Panc1 (cell line): ENCODE data around the gene GPR135. TPM values are rescaled to one million over a fixed set of nuclear protein-coding genes. Genes with fewer than 3 reads are reported as not detected.

ENCODE experiments used
- ATAC-seq: fragments of 200-7000 bp; cut with Tn5 transposase; 2 replicates; pipeline ENCODE4 v1.9.1; 2020; ENCODE audit warnings: mild to moderate bottlenecking, moderate library complexity
- BruUV-seq: library from RNA; stranded (reverse); fragments of 400-500 nt; replicated peaks from 2 replicates; lab custom pipeline; 2021; lab: Mats Ljungman, UMichigan
- CTCF ChIA-PET: fragments of 300-600 bp; sonication (Branson Sonifier 250); formaldehyde crosslinking; loops from one replicate; lab custom pipeline; 2022; ENCODE audit warnings: antibody characterized with exemption; lab: Charles Lee
- POLR2A ChIA-PET: fragments of 300-600 bp; sonication (Branson Sonifier 250); formaldehyde crosslinking; loops from one replicate; lab custom pipeline; 2022; ENCODE audit warnings: antibody characterized with exemption; lab: Charles Lee
- DNase-seq: peaks from one replicate; pipeline ENCODE4 v3.0.0-alpha.2; 2010; ENCODE audit warnings: low read depth, low spot score
- H3K27ac ChIP-seq: 2 replicates; pipeline ENCODE4 v1.5.1; 2011; ENCODE audit warnings: mild to moderate bottlenecking, low read length, inconsistent platforms
- H3K27me3 ChIP-seq: fragments of 200-500 bp; sonication (Bioruptor generic); 2 replicates; pipeline ENCODE4 v1.6.0; 2014; ENCODE audit warnings: low read length, inconsistent platforms; ENCODE audit not compliant: control insufficient read depth, insufficient read depth
- H3K36me3 ChIP-seq: fragments of 200-500 bp; sonication (Bioruptor generic); 2 replicates; pipeline ENCODE4 v1.5.1; 2014; ENCODE audit warnings: inconsistent platforms, mild to moderate bottlenecking, low read length, moderate library complexity; ENCODE audit not compliant: control insufficient read depth, insufficient read depth
- H3K4me1 ChIP-seq: 2 replicates; pipeline ENCODE4 v1.5.1; 2011; ENCODE audit warnings: inconsistent platforms, mild to moderate bottlenecking, low read length, moderate library complexity; ENCODE audit not compliant: control insufficient read depth, insufficient read depth
- H3K4me3 ChIP-seq, 2 experiments: 2 replicates each; pipeline ENCODE4 v1.5.1; 2011 to 2012; ENCODE audit warnings: low read depth in 2 of 2, low read length in 2 of 2, mild to moderate bottlenecking in 2 of 2, inconsistent platforms in 1 of 2, moderate library complexity in 1 of 2
- H3K9me3 ChIP-seq: fragments of 200-500 bp; sonication (Bioruptor generic); 2 replicates; pipeline ENCODE4 v1.5.1; 2014; ENCODE audit warnings: low read depth, mild to moderate bottlenecking, inconsistent platforms, low read length, moderate library complexity; ENCODE audit not compliant: control insufficient read depth, insufficient read depth
- POLR2AphosphoS5 ChIP-seq: IDR thresholded peaks from 2 replicates; pipeline ENCODE4 v1.6.1; 2012; ENCODE audit warnings: mild to moderate bottlenecking, low read depth, low read length, moderate library complexity
- SIN3A ChIP-seq: IDR thresholded peaks from 2 replicates; pipeline ENCODE4 v1.6.1; 2012; ENCODE audit warnings: low read depth, mild to moderate bottlenecking, low read length, moderate library complexity, borderline replicate concordance; ENCODE audit not compliant: insufficient read depth
- TCF7L2 ChIP-seq: IDR thresholded peaks from 2 replicates; pipeline ENCODE4 v1.6.1; 2011; ENCODE audit warnings: mild to moderate bottlenecking, low read depth, low read length, inconsistent platforms
- in situ Hi-C: cut with HindIII; loops from 2 replicates; pipeline ENCODE4 v1.10.0; 2016; ENCODE audit warnings: low sequenced_read_pairs, low pct_unique_long_range_greater_than_20kb
- intact Hi-C: fragments of 100-400 bp; cut with micrococcal nuclease; formaldehyde crosslinking; loops from one replicate; pipeline ENCODE4 v1.10.0; 2022; ENCODE audit not compliant: unreplicated experiment
- total RNA-seq: library from RNA; stranded (reverse); gene quantifications from one replicate; pipeline ENCODE4 v1.2.1, GENCODE V29; 2021; ENCODE audit not compliant: unreplicated experiment
- TF ChIP-seq, protein P1 (sequence below), 2 experiments: IDR thresholded peaks; 2 replicates each; pipeline ENCODE4 v1.6.1; 2011 to 2012; ENCODE audit warnings: low read depth in 2 of 2, control low read depth in 1 of 2, low read length in 1 of 2, mild to moderate bottlenecking in 1 of 2, moderate library complexity in 1 of 2; ENCODE audit not compliant: insufficient read depth in 1 of 2
- TF ChIP-seq, protein P2 (sequence below): fragments of 450-650 bp; IDR thresholded peaks from 2 replicates; pipeline ENCODE4 v1.5.1; 2017; ENCODE audit warnings: mild to moderate bottlenecking

GPR135 gene
- total RNA-seq, 1 experiment from 2014 or later, result 3.1 TPM

DNA sequence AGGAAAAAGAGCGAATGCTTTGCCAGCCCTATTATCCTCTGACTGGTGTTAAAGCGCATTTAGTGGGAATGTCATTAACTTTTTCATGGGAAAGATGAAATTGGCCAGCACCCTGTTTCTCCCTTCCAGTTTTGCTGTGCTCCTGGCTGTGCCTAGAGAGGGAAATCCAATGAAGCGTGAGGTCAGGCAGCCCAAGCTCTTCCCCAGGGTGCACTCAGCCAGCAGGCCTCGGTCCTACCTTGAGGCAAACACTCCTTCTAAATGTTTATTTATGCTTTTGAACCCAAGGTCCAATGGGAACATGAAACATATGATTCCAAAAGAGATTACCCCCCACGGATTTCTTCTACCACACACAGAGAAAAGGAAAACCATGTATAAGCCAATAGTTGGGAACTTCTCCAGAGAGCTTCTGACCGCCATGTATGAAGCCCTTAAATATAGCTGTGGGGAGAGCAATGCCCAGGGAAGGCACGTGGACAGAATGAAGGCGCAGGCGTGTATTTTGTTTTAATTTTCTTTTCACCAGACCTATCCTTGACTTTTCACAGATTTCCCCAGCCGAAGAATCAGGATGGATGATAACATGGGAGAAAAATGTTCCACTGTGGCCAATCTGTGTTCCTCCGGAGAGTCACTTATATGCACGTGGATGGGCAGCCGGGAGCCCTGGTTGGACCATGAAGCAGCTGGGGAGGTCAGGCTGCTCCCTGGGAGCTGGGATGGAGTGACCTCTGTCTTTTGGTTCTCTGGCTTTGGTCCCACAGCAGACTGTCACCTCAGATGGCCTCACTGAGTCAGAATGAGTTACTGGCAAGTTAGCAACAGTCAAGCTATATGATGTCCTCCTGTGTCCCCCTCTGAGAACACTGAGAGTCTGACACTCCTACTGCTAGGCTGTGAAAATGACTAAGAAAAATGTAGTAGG, 37.3 kb downstream of the GPR135 start:
- TF ChIP-seq TCF7L2, result no peak
- in situ Hi-C loops (no loop called here), intact Hi-C loops (no loop called here)
- ATAC-seq (no peak), DNase-seq (no peak)
- Histone ChIP-seq H3K4me1 (no peaks in the 10 kb centered on the region), H3K4me3 (no peak overlapping the region), H3K36me3 (no peaks in the 10 kb centered on the region), H3K27ac (no peak overlapping the region), H3K27me3 (no peaks in the 10 kb centered on the region), H3K9me3 (no peaks in the 10 kb centered on the region)
- ChIA-PET CTCF (no interaction called here), POLR2A (no interaction called here)
- no TSS peak for BruUV-seq

DNA sequence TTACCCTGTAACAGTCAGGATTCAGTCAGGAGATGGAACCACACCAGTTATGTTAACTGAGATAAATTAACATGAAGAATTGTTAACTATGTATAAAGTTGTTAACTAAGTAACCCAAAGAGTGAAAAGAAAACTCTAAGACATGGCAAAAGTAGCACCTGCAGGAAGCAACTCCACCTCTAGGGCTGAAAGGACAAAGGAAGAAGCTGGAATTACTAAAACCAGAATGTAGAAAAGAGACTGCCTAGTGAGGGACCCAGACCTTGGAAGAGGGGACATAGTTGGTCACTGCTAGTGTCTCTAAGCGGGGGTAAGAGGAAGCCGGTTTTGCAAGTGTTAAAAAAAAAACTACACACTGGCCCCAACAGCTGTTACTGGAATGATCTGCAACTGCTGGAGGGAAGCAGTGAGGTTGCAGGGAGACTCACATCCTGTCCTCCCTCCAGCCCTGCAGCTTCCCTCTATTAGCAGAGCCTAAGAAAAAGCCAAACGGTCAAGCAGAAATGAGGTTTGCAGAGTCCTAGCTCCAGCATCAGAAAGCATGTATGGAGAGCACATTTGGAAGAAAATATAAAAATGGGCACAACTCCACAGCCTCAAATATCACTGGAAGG, 39.8 kb downstream of the GPR135 start:
- H3K27me3 ChIP-seq, result no peaks in the 10 kb centered on the region
- in situ Hi-C loops (no loop called here), intact Hi-C loops (no loop called here)
- DNase-seq, result no peak
- no peak overlapping the region for H3K4me3 ChIP-seq
- no peaks in the 10 kb centered on the region for H3K4me1 ChIP-seq
- TF ChIP-seq POLR2AphosphoS5 (no peak), TCF7L2 (no peak), SIN3A (no peak)
- TF ChIP-seq, protein P1, sequence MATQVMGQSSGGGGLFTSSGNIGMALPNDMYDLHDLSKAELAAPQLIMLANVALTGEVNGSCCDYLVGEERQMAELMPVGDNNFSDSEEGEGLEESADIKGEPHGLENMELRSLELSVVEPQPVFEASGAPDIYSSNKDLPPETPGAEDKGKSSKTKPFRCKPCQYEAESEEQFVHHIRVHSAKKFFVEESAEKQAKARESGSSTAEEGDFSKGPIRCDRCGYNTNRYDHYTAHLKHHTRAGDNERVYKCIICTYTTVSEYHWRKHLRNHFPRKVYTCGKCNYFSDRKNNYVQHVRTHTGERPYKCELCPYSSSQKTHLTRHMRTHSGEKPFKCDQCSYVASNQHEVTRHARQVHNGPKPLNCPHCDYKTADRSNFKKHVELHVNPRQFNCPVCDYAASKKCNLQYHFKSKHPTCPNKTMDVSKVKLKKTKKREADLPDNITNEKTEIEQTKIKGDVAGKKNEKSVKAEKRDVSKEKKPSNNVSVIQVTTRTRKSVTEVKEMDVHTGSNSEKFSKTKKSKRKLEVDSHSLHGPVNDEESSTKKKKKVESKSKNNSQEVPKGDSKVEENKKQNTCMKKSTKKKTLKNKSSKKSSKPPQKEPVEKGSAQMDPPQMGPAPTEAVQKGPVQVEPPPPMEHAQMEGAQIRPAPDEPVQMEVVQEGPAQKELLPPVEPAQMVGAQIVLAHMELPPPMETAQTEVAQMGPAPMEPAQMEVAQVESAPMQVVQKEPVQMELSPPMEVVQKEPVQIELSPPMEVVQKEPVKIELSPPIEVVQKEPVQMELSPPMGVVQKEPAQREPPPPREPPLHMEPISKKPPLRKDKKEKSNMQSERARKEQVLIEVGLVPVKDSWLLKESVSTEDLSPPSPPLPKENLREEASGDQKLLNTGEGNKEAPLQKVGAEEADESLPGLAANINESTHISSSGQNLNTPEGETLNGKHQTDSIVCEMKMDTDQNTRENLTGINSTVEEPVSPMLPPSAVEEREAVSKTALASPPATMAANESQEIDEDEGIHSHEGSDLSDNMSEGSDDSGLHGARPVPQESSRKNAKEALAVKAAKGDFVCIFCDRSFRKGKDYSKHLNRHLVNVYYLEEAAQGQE (IDR thresholded peaks at IDR 0.05; ENCODE audit: insufficient read depth in 1 of 2, low read depth in 2 of 2, low read length in 1 of 2), result no peak
- TF ChIP-seq, protein P2, sequence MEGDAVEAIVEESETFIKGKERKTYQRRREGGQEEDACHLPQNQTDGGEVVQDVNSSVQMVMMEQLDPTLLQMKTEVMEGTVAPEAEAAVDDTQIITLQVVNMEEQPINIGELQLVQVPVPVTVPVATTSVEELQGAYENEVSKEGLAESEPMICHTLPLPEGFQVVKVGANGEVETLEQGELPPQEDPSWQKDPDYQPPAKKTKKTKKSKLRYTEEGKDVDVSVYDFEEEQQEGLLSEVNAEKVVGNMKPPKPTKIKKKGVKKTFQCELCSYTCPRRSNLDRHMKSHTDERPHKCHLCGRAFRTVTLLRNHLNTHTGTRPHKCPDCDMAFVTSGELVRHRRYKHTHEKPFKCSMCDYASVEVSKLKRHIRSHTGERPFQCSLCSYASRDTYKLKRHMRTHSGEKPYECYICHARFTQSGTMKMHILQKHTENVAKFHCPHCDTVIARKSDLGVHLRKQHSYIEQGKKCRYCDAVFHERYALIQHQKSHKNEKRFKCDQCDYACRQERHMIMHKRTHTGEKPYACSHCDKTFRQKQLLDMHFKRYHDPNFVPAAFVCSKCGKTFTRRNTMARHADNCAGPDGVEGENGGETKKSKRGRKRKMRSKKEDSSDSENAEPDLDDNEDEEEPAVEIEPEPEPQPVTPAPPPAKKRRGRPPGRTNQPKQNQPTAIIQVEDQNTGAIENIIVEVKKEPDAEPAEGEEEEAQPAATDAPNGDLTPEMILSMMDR, result no peak
- ChIA-PET POLR2A (no interaction called here), CTCF (no interaction called here)
- H3K9me3 ChIP-seq, result no peaks in the 10 kb centered on the region
- no peak overlapping the region for H3K27ac ChIP-seq
- ATAC-seq, result no peak
- no peaks in the 10 kb centered on the region for H3K36me3 ChIP-seq
- no TSS peak for BruUV-seq
